Fibroblast of mammary gland (primary cell): Measurements from ENCODE around the gene C1orf50.

Experiments
- DNase-seq: peaks from one replicate; pipeline ENCODE4 v3.0.0-alpha.2; 2010; ENCODE audit warnings: low read depth
- H3K4me3 ChIP-seq: 2 replicates; pipeline ENCODE4 v1.5.1; 2011; ENCODE audit warnings: low read depth, mild to moderate bottlenecking, low read length, moderate library complexity; ENCODE audit not compliant: control insufficient read depth
- TF ChIP-seq, protein P1 (sequence below): conservative IDR thresholded peaks from 2 replicates; pipeline ENCODE4 v1.5.1; 2011; ENCODE audit warnings: low read depth, low read length, inconsistent platforms; ENCODE audit not compliant: control insufficient read depth, insufficient read depth

The C1orf50 gene

GRCh38 chr1:42736152-42736551, 30.9 kb upstream of the C1orf50 start:
- TF ChIP-seq, protein P1, sequence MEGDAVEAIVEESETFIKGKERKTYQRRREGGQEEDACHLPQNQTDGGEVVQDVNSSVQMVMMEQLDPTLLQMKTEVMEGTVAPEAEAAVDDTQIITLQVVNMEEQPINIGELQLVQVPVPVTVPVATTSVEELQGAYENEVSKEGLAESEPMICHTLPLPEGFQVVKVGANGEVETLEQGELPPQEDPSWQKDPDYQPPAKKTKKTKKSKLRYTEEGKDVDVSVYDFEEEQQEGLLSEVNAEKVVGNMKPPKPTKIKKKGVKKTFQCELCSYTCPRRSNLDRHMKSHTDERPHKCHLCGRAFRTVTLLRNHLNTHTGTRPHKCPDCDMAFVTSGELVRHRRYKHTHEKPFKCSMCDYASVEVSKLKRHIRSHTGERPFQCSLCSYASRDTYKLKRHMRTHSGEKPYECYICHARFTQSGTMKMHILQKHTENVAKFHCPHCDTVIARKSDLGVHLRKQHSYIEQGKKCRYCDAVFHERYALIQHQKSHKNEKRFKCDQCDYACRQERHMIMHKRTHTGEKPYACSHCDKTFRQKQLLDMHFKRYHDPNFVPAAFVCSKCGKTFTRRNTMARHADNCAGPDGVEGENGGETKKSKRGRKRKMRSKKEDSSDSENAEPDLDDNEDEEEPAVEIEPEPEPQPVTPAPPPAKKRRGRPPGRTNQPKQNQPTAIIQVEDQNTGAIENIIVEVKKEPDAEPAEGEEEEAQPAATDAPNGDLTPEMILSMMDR, result peak; percentile 40
- H3K4me3 ChIP-seq, result no peak overlapping the region
- DNase-seq, result peak; percentile 40

DNA sequence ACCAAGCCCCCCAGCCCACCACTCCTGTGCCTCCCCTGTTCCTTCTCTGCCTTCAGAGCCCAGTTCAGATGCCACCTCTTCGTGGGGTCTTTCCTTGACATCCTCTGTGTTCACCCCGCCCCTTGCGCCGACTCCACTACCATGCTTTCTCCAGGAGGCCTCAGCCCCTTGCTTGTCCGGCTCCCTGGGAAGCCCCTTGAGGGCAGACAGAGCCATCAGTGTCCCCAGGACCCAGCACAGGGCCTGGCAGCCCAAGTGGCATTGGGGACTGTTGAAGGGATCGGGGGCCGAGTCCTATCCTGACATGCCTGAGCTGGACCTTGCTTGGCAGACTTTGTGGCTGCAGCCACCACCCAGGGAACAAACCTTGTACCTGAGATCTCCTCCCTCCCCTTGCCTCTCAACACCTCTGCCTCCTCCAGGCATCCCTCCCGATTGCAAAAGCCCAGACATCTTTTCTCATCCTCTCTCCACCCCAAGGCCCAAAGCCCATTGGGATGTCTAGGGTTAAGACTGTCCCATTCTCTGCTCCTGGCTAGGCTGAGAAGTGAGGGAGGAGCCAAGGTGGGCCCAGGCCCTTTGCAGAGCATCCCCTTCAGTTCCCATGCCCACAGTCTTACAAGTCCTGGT, 30.4 kb upstream of the C1orf50 start:
- no peak for DNase-seq
- TF ChIP-seq, protein P1, result no peak
- H3K4me3 ChIP-seq, result no peak overlapping the region

- no peak overlapping the region for H3K4me3 ChIP-seq
- no peak for DNase-seq
- TF ChIP-seq, protein P1, result no peak
These were observed 29.8 kb upstream of the C1orf50 start for GRCh38 chr1:42737257-42737656.

DNA sequence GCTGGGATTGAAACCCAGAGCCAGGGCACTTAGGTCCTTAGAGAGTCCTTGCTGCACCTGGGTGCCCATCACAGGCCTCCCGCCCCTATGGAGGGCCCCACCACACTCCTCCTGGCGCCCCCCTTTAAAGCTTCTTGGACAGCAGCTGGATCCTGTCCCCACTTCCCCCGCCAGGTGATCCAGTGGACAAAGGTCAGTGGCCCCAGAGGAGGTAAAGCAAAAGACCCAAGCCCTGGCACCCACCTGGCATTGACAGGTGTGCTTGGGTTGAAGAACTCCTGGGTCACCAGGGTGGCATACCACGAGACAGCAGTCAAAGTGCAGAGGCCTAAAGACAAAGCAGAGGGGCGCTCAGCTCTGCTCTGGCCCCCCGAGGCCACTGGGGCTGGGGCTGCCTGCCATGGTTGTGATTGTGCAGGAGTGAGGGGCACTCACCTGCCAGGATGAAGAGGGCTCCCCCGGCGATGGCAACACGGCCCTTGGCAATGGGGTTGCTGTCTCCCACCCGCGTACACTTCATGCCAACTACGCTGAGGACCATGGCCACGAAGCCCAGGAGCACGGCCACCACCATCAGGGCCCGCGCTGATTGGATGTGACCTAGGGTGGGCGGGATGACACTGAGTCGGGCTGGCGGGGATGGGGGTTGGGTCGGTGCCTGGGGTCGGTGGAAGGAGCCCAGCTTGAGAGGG, 28.9 kb upstream of the C1orf50 start:
- no peak for DNase-seq
- TF ChIP-seq, protein P1, result no peak
- no peak overlapping the region for H3K4me3 ChIP-seq

- no peak overlapping the region for H3K4me3 ChIP-seq
- TF ChIP-seq, protein P1, result no peak
- DNase-seq, result no peak
These were observed 28.3 kb upstream of the C1orf50 start for GRCh38 chr1:42738678-42739226.

DNA sequence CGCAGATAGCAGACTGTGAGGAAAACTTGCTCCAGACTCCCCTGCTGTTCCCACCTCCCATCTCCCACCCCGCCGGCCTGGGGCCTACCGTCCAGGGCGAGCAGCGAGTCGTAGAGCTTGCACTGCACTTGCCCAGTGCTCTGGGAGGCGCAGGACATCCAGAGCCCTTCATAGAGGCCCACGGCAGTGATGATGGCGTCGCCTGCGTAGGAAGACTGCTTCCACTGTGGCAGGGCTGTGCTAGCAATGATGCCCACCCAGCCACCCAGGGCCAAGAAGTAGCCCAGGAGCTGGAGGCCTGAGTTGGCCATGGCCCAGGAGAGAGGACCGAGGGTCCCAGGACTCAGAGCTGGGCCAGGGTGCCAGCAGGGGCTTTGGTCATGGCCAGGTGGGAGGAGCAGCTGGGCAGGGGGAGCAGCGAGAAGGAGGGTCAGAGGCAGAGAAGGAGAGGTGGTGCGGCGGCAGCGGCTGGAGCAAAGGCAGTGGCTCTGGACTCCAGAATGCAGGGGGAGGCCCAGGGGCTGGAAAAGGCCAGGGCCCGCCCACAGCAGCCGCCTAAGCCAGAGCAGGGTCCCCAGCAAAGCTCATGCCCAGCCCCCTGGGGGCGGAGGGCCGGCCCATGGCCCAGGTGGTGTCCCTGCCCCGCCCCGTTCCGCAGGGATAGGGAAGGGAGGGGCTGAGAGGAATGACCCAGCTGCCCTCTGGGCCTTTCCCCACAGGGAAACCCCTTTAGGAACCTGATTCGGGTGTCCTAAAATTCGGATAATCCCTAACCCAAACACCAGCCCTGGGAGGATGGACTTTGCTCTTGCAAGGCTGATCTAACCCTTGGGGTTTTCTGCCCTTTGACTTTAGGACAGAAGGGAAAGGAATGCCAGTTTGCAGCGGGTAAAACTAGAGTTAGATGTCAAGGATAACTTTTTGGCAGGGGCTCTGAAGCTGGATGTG, 27.0 kb upstream of the C1orf50 start, which contains the start of gene CLDN19:
Gene CLDN19, minus strand, starts transcription at position 484 of the 948 bp plus-strand sequence. Its CDS starts 173 bp downstream, at position 311.
- no peak within 1 kb of the TSS for H3K4me3 ChIP-seq
- DNase-seq, result no peak
- TF ChIP-seq, protein P1, result no peak
